Liver (tissue), 9 donors: ENCODE results near the gene TXNDC17. TPM values are rescaled to one million over a fixed set of nuclear protein-coding genes. Genes with fewer than 3 reads are reported as not detected.

Experiments used
- DNase-seq: peaks from one replicate; pipeline ENCODE4 v3.0.0-alpha.2; 2017; ENCODE audit warnings: low spot score
- H3K27ac ChIP-seq, 2 donors: one replicate each; pipeline ENCODE4 v1.7.0; 2013; ENCODE audit warnings: inconsistent platforms in 2 of 2, low read length in 2 of 2, control low read depth in 1 of 2, low read depth in 1 of 2, mild to moderate bottlenecking in 1 of 2
- H3K27me3 ChIP-seq, 4 donors: one replicate each; pipeline versions ENCODE4 v1.6.1 to v1.7.0; 2013; ENCODE audit warnings: low read length in 3 of 4, inconsistent platforms in 1 of 4, mild to moderate bottlenecking in 1 of 4, moderate library complexity in 1 of 4; ENCODE audit not compliant: control insufficient read depth in 4 of 4, insufficient read depth in 4 of 4
- H3K36me3 ChIP-seq, 4 donors: one replicate each; pipeline versions ENCODE4 v1.6.1 to v1.7.0; 2013; ENCODE audit warnings: low read length in 3 of 4, mild to moderate bottlenecking in 3 of 4, low read depth in 1 of 4, moderate library complexity in 1 of 4; ENCODE audit not compliant: control insufficient read depth in 4 of 4, insufficient read depth in 3 of 4
- H3K4me1 ChIP-seq, 4 donors: one replicate each; pipeline versions ENCODE4 v1.6.1 to v1.7.0; 2013; ENCODE audit warnings: low read length in 3 of 4, mild to moderate bottlenecking in 3 of 4, moderate library complexity in 1 of 4; ENCODE audit not compliant: control insufficient read depth in 4 of 4, insufficient read depth in 4 of 4
- H3K4me3 ChIP-seq, 3 donors: one replicate each; pipeline versions ENCODE4 v1.6.1 to v1.7.0; 2013; ENCODE audit warnings: low read length in 3 of 3, control low read depth in 1 of 3, low read depth in 1 of 3, mild to moderate bottlenecking in 1 of 3
- H3K9ac ChIP-seq, 2 donors: one replicate each; pipeline ENCODE4 v1.7.0; 2013; ENCODE audit warnings: low read length in 2 of 2, mild to moderate bottlenecking in 2 of 2, moderate library complexity in 2 of 2, control low read depth in 1 of 2, low read depth in 1 of 2
- H3K9me3 ChIP-seq, 4 donors: one replicate each; pipeline versions ENCODE4 v1.6.1 to v1.7.0; 2013; ENCODE audit warnings: low read length in 3 of 4; ENCODE audit not compliant: control insufficient read depth in 4 of 4
- FOXA1 ChIP-seq: IDR thresholded peaks from 2 replicates; pipeline ENCODE4 v1.6.1; 2016; ENCODE audit warnings: antibody characterized with exemption
- FOXA2 ChIP-seq: IDR thresholded peaks from 2 replicates; pipeline ENCODE4 v1.6.1; 2016; ENCODE audit warnings: antibody characterized with exemption
- GABPA ChIP-seq, 2 donors: IDR thresholded peaks in 1 of 2; conservative IDR thresholded peaks in 1 of 2; 2 replicates each; pipeline ENCODE4 v1.6.1; 2016; ENCODE audit warnings: antibody characterized with exemption in 2 of 2, mild to moderate bottlenecking in 1 of 2, moderate library complexity in 1 of 2
- HNF4A ChIP-seq, 2 donors: conservative IDR thresholded peaks; 2 replicates each; pipeline ENCODE4 v1.6.1; 2016; ENCODE audit warnings: antibody characterized with exemption in 2 of 2, mild to moderate bottlenecking in 2 of 2
- JUND ChIP-seq, 2 donors: IDR thresholded peaks; 2 replicates each; pipeline ENCODE4 v1.6.1; 2016; ENCODE audit warnings: antibody characterized with exemption in 2 of 2
- NR2F2 ChIP-seq: IDR thresholded peaks from 2 replicates; pipeline ENCODE4 v1.6.1; 2016; ENCODE audit warnings: antibody characterized with exemption
- RAD21 ChIP-seq, 2 donors: IDR thresholded peaks; 2 replicates each; pipeline ENCODE4 v1.6.1; 2016; ENCODE audit warnings: antibody characterized with exemption in 2 of 2, mild to moderate bottlenecking in 2 of 2
- SP1 ChIP-seq: IDR thresholded peaks from 2 replicates; pipeline ENCODE4 v1.6.1; 2018; ENCODE audit warnings: antibody characterized with exemption, mild to moderate bottlenecking
- TAF1 ChIP-seq: conservative IDR thresholded peaks from 2 replicates; pipeline ENCODE4 v1.6.1; 2016; ENCODE audit warnings: antibody characterized with exemption, mild to moderate bottlenecking
- YY1 ChIP-seq: IDR thresholded peaks from 2 replicates; pipeline ENCODE4 v1.6.1; 2016; ENCODE audit warnings: antibody characterized with exemption, mild to moderate bottlenecking
- WGBS: extraction: QIAGEN DNeasy Blood & Tissue Kit; methylation state at CpG from one replicate; pipeline ENCODE4 v1.1.7; 2013; 5-methylcytosine and 5-hydroxymethylcytosine counted together
- polyA plus RNA-seq, 2 donors: library from polyadenylated mRNA; stranded (reverse) in 1 of 2; unstranded in 1 of 2; fragments of 200-250 nt in 1 of 2; fragments of >200 nt in 1 of 2; fragmentation: Nextera tagmentation in 1 of 2; extraction: Ambion mirVana in 1 of 2; gene quantifications; one replicate each; pipeline versions ENCODE4 v1.2.1 to v1.2.3, GENCODE V29; 2013 to 2015
- total RNA-seq, 2 donors: library from RNA; depleted of rRNA; stranded (reverse); fragments of >200 nt; gene quantifications; one replicate each; pipeline ENCODE4 v1.2.3, GENCODE V29; 2014
- TF ChIP-seq, protein P1 (sequence below): fragments of 150-350 bp; IDR thresholded peaks from 2 replicates; pipeline ENCODE4 v1.5.1; 2017; ENCODE audit warnings: improper control_type of control experiment, low read depth, low read length; ENCODE audit not compliant: missing input control
- TF ChIP-seq, protein P2 (sequence below): IDR thresholded peaks from 2 replicates; pipeline ENCODE4 v1.6.1; 2016; ENCODE audit warnings: antibody characterized with exemption
- donor health status: healthy.
- donor health status: healthy.
- donor health status: healthy.
- donor health status: healthy.
- donor health status: healthy.

TXNDC17 gene
- total and polyA plus RNA-seq, 4 donors, result 32.9 to 329 (median 99.6) TPM

DNA sequence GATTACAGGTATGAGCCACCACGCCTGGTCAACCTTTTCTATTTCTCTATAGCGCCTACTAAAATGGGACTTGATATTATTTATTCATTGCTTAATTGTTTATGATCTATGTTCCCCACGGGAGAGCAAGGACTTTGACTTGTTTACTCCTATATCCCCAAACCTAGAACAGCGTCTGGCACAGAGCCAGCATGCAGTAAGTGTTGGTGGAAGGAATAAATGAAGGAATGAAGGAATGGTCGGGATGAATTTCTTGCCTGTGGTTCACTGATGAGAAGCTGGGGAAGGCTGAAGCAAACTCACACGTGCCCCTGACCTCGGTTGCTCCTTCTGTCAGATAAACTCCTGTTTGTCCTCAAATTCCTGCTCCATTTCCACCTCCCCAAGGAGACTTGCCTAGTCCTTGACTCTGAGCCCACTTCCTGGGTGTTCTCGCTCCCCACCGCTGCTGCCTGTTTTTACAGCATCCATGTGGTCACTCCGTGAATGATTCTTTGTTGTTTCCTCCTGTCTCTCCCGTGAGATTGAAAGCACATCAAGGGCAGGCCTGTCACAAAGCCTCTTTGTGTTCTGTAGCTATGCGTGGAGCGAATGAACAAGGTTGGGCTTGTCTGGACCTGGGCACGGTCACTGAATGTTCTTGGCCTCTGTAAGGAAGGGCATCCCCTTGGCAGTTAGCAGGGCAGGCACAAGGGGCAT lies 28.0 kb downstream of the TXNDC17 start:
- Histone ChIP-seq H3K9me3 (no peaks in the 10 kb centered on the region), H3K27ac (no peak overlapping the region), H3K27me3 (no peaks in the 10 kb centered on the region), H3K4me3 (no peak overlapping the region), H3K9ac (no peak overlapping the region), H3K4me1 (peaks cover 2 to 12% (median 9%) of the 10 kb centered on the region in 4 donors), H3K36me3 (no peaks in the 10 kb centered on the region)
- DNase-seq, result no peak
- WGBS, result 75% methylated on average over 14 of the region's 14 CpGs
- TF ChIP-seq NR2F2 (no peak), HNF4A (conservative IDR thresholded peaks at IDR 0.05) (peak in 1 of 2 donors; percentile 9)

DNA sequence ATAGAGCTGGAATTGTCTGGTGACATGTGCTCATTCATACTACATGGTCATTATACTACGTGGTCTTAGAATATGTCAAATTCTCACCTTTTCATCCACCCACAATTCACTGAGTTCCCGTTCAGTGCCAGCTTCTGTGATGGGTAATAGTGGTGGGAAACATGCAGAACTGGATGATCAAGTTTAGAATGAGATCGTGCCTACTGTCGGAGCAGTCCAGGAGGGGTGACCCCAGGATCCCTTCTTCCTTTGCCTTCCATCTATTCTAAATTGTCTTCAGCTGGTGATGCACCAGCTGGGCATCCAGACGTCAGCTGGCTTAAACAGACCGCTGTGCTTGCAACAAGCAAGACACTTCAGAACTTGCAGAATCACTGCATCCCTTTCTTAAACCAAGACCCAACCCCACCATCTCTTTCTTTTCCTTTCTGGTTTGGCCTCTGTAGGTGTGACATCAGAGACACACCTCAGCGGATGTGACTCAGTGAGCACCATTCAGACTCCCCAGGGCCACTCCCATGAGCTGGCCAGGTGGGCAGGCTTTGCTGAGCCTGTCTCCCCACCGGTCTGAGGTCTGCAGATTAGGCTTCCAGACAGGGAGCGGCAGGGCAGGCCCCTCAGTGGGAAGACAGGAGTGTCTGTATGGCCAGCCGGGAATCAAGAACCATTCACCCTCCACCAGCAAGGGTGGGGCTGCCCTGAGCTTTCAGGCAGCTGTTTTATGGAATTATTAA lies 28.8 kb downstream of the TXNDC17 start:
- Histone ChIP-seq H3K27ac (no peak overlapping the region), H3K4me3 (no peak overlapping the region), H3K4me1 (peaks cover 2 to 12% (median 9%) of the 10 kb centered on the region in 4 donors), H3K9ac (no peak overlapping the region), H3K27me3 (no peaks in the 10 kb centered on the region), H3K36me3 (no peaks in the 10 kb centered on the region), H3K9me3 (no peaks in the 10 kb centered on the region)
- WGBS, result 87% methylated on average over 10 of the region's 10 CpGs
- TF ChIP-seq HNF4A (conservative IDR thresholded peaks at IDR 0.05) (no peak), SP1 (no peak), TAF1 (no peak), FOXA1 (no peak), FOXA2 (no peak), GABPA (IDR thresholded peaks at IDR 0.05 in 1 of 2, conservative IDR thresholded peaks at IDR 0.05 in 1 of 2) (no peak), JUND (IDR thresholded peaks at IDR 0.05) (no peak), RAD21 (IDR thresholded peaks at IDR 0.05) (no peak), NR2F2 (no peak)
- TF ChIP-seq, protein P1, sequence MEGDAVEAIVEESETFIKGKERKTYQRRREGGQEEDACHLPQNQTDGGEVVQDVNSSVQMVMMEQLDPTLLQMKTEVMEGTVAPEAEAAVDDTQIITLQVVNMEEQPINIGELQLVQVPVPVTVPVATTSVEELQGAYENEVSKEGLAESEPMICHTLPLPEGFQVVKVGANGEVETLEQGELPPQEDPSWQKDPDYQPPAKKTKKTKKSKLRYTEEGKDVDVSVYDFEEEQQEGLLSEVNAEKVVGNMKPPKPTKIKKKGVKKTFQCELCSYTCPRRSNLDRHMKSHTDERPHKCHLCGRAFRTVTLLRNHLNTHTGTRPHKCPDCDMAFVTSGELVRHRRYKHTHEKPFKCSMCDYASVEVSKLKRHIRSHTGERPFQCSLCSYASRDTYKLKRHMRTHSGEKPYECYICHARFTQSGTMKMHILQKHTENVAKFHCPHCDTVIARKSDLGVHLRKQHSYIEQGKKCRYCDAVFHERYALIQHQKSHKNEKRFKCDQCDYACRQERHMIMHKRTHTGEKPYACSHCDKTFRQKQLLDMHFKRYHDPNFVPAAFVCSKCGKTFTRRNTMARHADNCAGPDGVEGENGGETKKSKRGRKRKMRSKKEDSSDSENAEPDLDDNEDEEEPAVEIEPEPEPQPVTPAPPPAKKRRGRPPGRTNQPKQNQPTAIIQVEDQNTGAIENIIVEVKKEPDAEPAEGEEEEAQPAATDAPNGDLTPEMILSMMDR, result no peak
- TF ChIP-seq, protein P2, sequence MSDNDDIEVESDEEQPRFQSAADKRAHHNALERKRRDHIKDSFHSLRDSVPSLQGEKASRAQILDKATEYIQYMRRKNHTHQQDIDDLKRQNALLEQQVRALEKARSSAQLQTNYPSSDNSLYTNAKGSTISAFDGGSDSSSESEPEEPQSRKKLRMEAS, result no peak
- DNase-seq, result no peak

DNA sequence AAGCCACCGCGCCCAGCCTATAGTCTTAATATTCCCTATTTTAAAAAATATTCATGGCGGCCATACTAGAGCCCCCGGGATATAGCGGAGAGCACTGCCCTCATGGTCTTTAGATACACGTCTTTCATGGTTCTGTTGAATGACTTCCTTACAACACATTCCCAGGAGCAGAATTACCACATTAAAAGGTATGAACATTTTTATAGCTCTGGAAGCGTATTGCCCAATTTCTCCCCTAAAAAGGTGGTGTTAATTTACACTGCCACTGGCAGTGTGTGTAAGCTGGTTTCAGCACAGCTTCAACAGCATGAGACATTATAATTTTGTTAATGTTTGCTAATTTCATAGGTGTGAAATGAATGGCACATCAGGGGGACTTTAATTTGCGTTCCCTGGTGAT lies 29.7 kb downstream of the TXNDC17 start:
- no peak for TF ChIP-seq SP1
- no peak for TF ChIP-seq YY1
- TF ChIP-seq JUND (IDR thresholded peaks at IDR 0.05), result no peak
- no peak for TF ChIP-seq HNF4A (conservative IDR thresholded peaks at IDR 0.05)
- Histone ChIP-seq H3K27ac (no peak overlapping the region), H3K27me3 (no peaks in the 10 kb centered on the region), H3K9me3 (no peaks in the 10 kb centered on the region), H3K9ac (no peak overlapping the region), H3K4me3 (no peak overlapping the region), H3K36me3 (no peaks in the 10 kb centered on the region), H3K4me1 (peaks cover 2 to 12% (median 9%) of the 10 kb centered on the region in 4 donors)
- WGBS, result 97% methylated on average over 8 of the region's 8 CpGs
- no peak for DNase-seq
